ENCODE data around the gene DBP.
A peak's percentile ranks its signal among the peaks of the same experiment; 100 is the strongest.

The DBP gene

GRCh38 chr19:48670699-48671445, 33.7 kb upstream of the DBP start:
- no peak overlapping the region for H3K4me2 ChIP-seq (ENCODE audit: insufficient read depth, low read length, poor library complexity, severe bottlenecking)
- peak overlapping the region; percentile 76 for H2AK5ac ChIP-seq (ENCODE audit: low read depth, low read length)
- no CpG with 5 or more reads among the region's 21 CpGs for WGBS, 2 donors (ENCODE audit: extremely low coverage in 2 of 2, insufficient read length in 2 of 2, insufficient replicate concordance in 1 of 2)
- H4K8ac ChIP-seq (ENCODE audit: low read depth, low read length), result no peak overlapping the region
- DNase-seq (ENCODE audit: low spot score), result no peak
- peaks cover 0 to 9% (median 6%) of the 10 kb centered on the region in 3 experiments for H3K27me3 ChIP-seq (ENCODE audit: control insufficient read depth in 3 of 3, insufficient read depth in 3 of 3, low read depth in 1 of 3, low read length in 3 of 3)
- H3K9ac ChIP-seq (ENCODE audit: low read depth, low read length, poor library complexity), result no peak overlapping the region
- peak overlapping the region; percentile 31 for H3K14ac ChIP-seq (ENCODE audit: low read length)
- H3K4me3 ChIP-seq (ENCODE audit: low read length in 2 of 2), result no peak overlapping the region
- no peak overlapping the region for H2BK5ac ChIP-seq (ENCODE audit: low read length)
- no peak overlapping the region for H3K4ac ChIP-seq (ENCODE audit: low read length)
- H2BK120ac ChIP-seq (ENCODE audit: low read depth, low read length), result no peak overlapping the region
- H3K27ac ChIP-seq (replicated peaks; ENCODE audit: low read length), result no peak overlapping the region
- peaks cover 0 to 2% of the 10 kb centered on the region in 2 donors for H3K9me3 ChIP-seq (replicated peaks in 1 of 2; ENCODE audit: control insufficient read depth in 2 of 2, insufficient read depth in 1 of 2, low read depth in 1 of 2, low read length in 2 of 2)
- peaks cover 1% of the 10 kb centered on the region for H3K79me1 ChIP-seq (ENCODE audit: low read depth, low read length)
- peaks cover 12 to 13% of the 10 kb centered on the region in 2 donors for H3K4me1 ChIP-seq (ENCODE audit: control insufficient read depth in 2 of 2, insufficient read depth in 1 of 2, low read depth in 1 of 2, low read length in 2 of 2)
- H3K36me3 ChIP-seq (replicated peaks in 1 of 2; ENCODE audit: control insufficient read depth in 2 of 2, insufficient read depth in 2 of 2, low read length in 2 of 2), result no peaks in the 10 kb centered on the region
- peak overlapping the region; percentile 30 for H2BK12ac ChIP-seq (ENCODE audit: low read length)
- peak overlapping the region; percentile 75 for H2AFZ ChIP-seq (ENCODE audit: low read length)
- peak overlapping the region; percentile 83 for H2BK15ac ChIP-seq (ENCODE audit: low read length)
- H4K91ac ChIP-seq (ENCODE audit: low read depth, low read length, poor library complexity), result no peak overlapping the region
- H3K18ac ChIP-seq (ENCODE audit: low read length), result peak overlapping the region; percentile 7
- H3K23ac ChIP-seq (ENCODE audit: low read depth, low read length, poor library complexity), result peak overlapping the region; percentile 32

- Histone ChIP-seq H2BK5ac (ENCODE audit: low read length) (no peak overlapping the region), H3K4me2 (ENCODE audit: insufficient read depth, low read length, poor library complexity, severe bottlenecking) (no peak overlapping the region), H2AFZ (ENCODE audit: low read length) (no peak overlapping the region), H3K4me3 (ENCODE audit: low read length in 2 of 2) (peak overlapping the region in 1 of 2 donors; percentile 23), H3K36me3 (replicated peaks in 1 of 2; ENCODE audit: control insufficient read depth in 2 of 2, insufficient read depth in 2 of 2, low read length in 2 of 2) (no peaks in the 10 kb centered on the region), H3K9me3 (replicated peaks in 1 of 2; ENCODE audit: control insufficient read depth in 2 of 2, insufficient read depth in 1 of 2, low read depth in 1 of 2, low read length in 2 of 2) (peaks cover 0 to 2% of the 10 kb centered on the region in 2 donors), H3K27ac (replicated peaks; ENCODE audit: low read length) (no peak overlapping the region), H3K27me3 (ENCODE audit: control insufficient read depth in 3 of 3, insufficient read depth in 3 of 3, low read depth in 1 of 3, low read length in 3 of 3) (peaks cover 0 to 10% (median 6%) of the 10 kb centered on the region in 3 experiments), H3K18ac (ENCODE audit: low read length) (peak overlapping the region; percentile 19), H3K4me1 (ENCODE audit: control insufficient read depth in 2 of 2, insufficient read depth in 1 of 2, low read depth in 1 of 2, low read length in 2 of 2) (peaks cover 12 to 13% of the 10 kb centered on the region in 2 donors), H3K4ac (ENCODE audit: low read length) (no peak overlapping the region), H4K91ac (ENCODE audit: low read depth, low read length, poor library complexity) (no peak overlapping the region), H3K79me1 (ENCODE audit: low read depth, low read length) (peaks cover 1% of the 10 kb centered on the region), H3K23ac (ENCODE audit: low read depth, low read length, poor library complexity) (peak overlapping the region; percentile 66), H2BK120ac (ENCODE audit: low read depth, low read length) (no peak overlapping the region), H3K9ac (ENCODE audit: low read depth, low read length, poor library complexity) (peak overlapping the region; percentile 21), H4K8ac (ENCODE audit: low read depth, low read length) (peak overlapping the region; percentile 92), H2BK12ac (ENCODE audit: low read length) (no peak overlapping the region), H3K14ac (ENCODE audit: low read length) (peak overlapping the region; percentile 32), H2AK5ac (ENCODE audit: low read depth, low read length) (peak overlapping the region; percentile 76), H2BK15ac (ENCODE audit: low read length) (peak overlapping the region; percentile 83)
- WGBS, 2 donors (ENCODE audit: extremely low coverage in 2 of 2, insufficient read length in 2 of 2, insufficient replicate concordance in 1 of 2), result no CpG with 5 or more reads among the region's 26 CpGs
- no peak for DNase-seq (ENCODE audit: low spot score)
Observed at GRCh38 chr19:48669903-48670668, 32.9 kb upstream of the DBP start.

DNA sequence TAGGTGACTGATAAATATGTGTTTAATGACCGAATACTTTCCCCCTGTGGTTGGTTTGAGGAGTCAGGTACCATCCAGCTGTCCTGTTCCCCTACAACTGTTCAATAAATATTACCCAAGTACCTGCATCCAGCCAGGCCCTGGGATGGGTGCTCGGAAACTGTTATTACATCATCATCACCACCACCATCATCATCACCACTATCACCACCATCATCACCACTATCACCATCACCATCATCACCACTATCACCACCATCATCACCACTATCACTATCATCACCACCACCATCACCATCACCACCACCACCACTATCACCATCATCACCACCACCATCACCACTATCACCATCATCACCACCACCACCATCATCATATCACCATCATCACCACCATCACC, 31.6 kb upstream of the DBP start:
- H2BK12ac ChIP-seq (ENCODE audit: low read length), result no peak overlapping the region
- no peak overlapping the region for H4K91ac ChIP-seq (ENCODE audit: low read depth, low read length, poor library complexity)
- no peak overlapping the region for H3K27ac ChIP-seq (replicated peaks; ENCODE audit: low read length)
- no peaks in the 10 kb centered on the region for H3K36me3 ChIP-seq (replicated peaks in 1 of 2; ENCODE audit: control insufficient read depth in 2 of 2, insufficient read depth in 2 of 2, low read length in 2 of 2)
- H3K23ac ChIP-seq (ENCODE audit: low read depth, low read length, poor library complexity), result no peak overlapping the region
- H3K4me3 ChIP-seq (ENCODE audit: low read length in 2 of 2), result no peak overlapping the region
- H3K4ac ChIP-seq (ENCODE audit: low read length), result no peak overlapping the region
- no peak overlapping the region for H2AK5ac ChIP-seq (ENCODE audit: low read depth, low read length)
- peaks cover 0 to 10% (median 2%) of the 10 kb centered on the region in 3 experiments for H3K27me3 ChIP-seq (ENCODE audit: control insufficient read depth in 3 of 3, insufficient read depth in 3 of 3, low read depth in 1 of 3, low read length in 3 of 3)
- no peak overlapping the region for H2BK5ac ChIP-seq (ENCODE audit: low read length)
- H2BK120ac ChIP-seq (ENCODE audit: low read depth, low read length), result no peak overlapping the region
- no peak overlapping the region for H3K14ac ChIP-seq (ENCODE audit: low read length)
- no peak overlapping the region for H3K4me2 ChIP-seq (ENCODE audit: insufficient read depth, low read length, poor library complexity, severe bottlenecking)
- no peak overlapping the region for H4K8ac ChIP-seq (ENCODE audit: low read depth, low read length)
- no peak overlapping the region for H3K9ac ChIP-seq (ENCODE audit: low read depth, low read length, poor library complexity)
- H3K79me1 ChIP-seq (ENCODE audit: low read depth, low read length), result peaks cover 1% of the 10 kb centered on the region
- peaks cover 9 to 10% of the 10 kb centered on the region in 2 donors for H3K4me1 ChIP-seq (ENCODE audit: control insufficient read depth in 2 of 2, insufficient read depth in 1 of 2, low read depth in 1 of 2, low read length in 2 of 2)
- no peak overlapping the region for H3K18ac ChIP-seq (ENCODE audit: low read length)
- peaks cover 0 to 2% of the 10 kb centered on the region in 2 donors for H3K9me3 ChIP-seq (replicated peaks in 1 of 2; ENCODE audit: control insufficient read depth in 2 of 2, insufficient read depth in 1 of 2, low read depth in 1 of 2, low read length in 2 of 2)
- no peak overlapping the region for H2BK15ac ChIP-seq (ENCODE audit: low read length)
- no peak overlapping the region for H2AFZ ChIP-seq (ENCODE audit: low read length)
- no peak for DNase-seq (ENCODE audit: low spot score)
- WGBS, 2 donors (ENCODE audit: extremely low coverage in 2 of 2, insufficient read length in 2 of 2, insufficient replicate concordance in 1 of 2), result no CpG with 5 or more reads among the region's 2 CpGs

DNA sequence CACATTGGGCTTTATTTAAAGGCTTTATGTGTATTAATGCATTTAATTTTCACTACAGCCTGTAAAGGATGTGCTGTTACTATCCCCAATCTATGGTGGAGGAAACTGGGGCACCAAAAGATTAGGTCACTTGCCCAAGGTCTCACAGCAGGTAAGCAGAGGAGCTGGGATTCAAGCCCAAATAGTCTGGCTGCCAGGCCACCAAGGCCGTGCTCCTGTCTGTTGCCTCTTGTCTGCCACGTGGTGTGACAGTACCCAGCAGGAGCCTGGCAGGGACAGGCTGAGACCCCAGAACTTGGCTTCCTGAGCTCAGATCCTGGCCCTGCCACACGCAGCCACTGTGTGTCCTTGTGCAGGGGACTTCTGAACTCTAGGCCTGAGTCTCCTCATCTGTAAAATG, 31.2 kb upstream of the DBP start:
- WGBS, 2 donors (ENCODE audit: extremely low coverage in 2 of 2, insufficient read length in 2 of 2, insufficient replicate concordance in 1 of 2), result no CpG with 5 or more reads among the region's 3 CpGs
- DNase-seq (ENCODE audit: low spot score), result no peak

More for the DNA sequence above, 31.2 kb upstream of the DBP start:
- no peak overlapping the region for H2AFZ ChIP-seq (ENCODE audit: low read length)
- H3K4me3 ChIP-seq (ENCODE audit: low read length in 2 of 2), result no peak overlapping the region
- H4K91ac ChIP-seq (ENCODE audit: low read depth, low read length, poor library complexity), result no peak overlapping the region
- H2BK120ac ChIP-seq (ENCODE audit: low read depth, low read length), result no peak overlapping the region
- no peak overlapping the region for H3K4ac ChIP-seq (ENCODE audit: low read length)
- H3K4me2 ChIP-seq (ENCODE audit: insufficient read depth, low read length, poor library complexity, severe bottlenecking), result no peak overlapping the region
- H3K14ac ChIP-seq (ENCODE audit: low read length), result no peak overlapping the region
- H3K27ac ChIP-seq (replicated peaks; ENCODE audit: low read length), result no peak overlapping the region
- H4K8ac ChIP-seq (ENCODE audit: low read depth, low read length), result no peak overlapping the region
- H2BK15ac ChIP-seq (ENCODE audit: low read length), result no peak overlapping the region
- H3K23ac ChIP-seq (ENCODE audit: low read depth, low read length, poor library complexity), result no peak overlapping the region
- peaks cover 1% of the 10 kb centered on the region for H3K79me1 ChIP-seq (ENCODE audit: low read depth, low read length)
- H2AK5ac ChIP-seq (ENCODE audit: low read depth, low read length), result no peak overlapping the region
- H3K9me3 ChIP-seq (replicated peaks in 1 of 2; ENCODE audit: control insufficient read depth in 2 of 2, insufficient read depth in 1 of 2, low read depth in 1 of 2, low read length in 2 of 2), result peaks cover 0 to 2% of the 10 kb centered on the region in 2 donors
- peaks cover 0 to 10% (median 0%) of the 10 kb centered on the region in 3 experiments for H3K27me3 ChIP-seq (ENCODE audit: control insufficient read depth in 3 of 3, insufficient read depth in 3 of 3, low read depth in 1 of 3, low read length in 3 of 3)
- no peak overlapping the region for H3K18ac ChIP-seq (ENCODE audit: low read length)
- no peak overlapping the region for H3K9ac ChIP-seq (ENCODE audit: low read depth, low read length, poor library complexity)
- H2BK5ac ChIP-seq (ENCODE audit: low read length), result no peak overlapping the region
- H3K4me1 ChIP-seq (ENCODE audit: control insufficient read depth in 2 of 2, insufficient read depth in 1 of 2, low read depth in 1 of 2, low read length in 2 of 2), result peaks cover 5 to 6% of the 10 kb centered on the region in 2 donors
- H2BK12ac ChIP-seq (ENCODE audit: low read length), result no peak overlapping the region
- no peaks in the 10 kb centered on the region for H3K36me3 ChIP-seq (replicated peaks in 1 of 2; ENCODE audit: control insufficient read depth in 2 of 2, insufficient read depth in 2 of 2, low read length in 2 of 2)

Measured in neuronal stem cell (in vitro differentiated cells).